Fibroblast of villous mesenchyme (primary cell): Measurements from ENCODE around the gene PCDHGB3. TPM values are rescaled to one million over a fixed set of nuclear protein-coding genes. Genes with fewer than 3 reads are reported as not detected.
A peak's percentile ranks its signal among the peaks of the same experiment; 100 is the strongest.

Experiments
- DNase-seq: peaks from one replicate; pipeline ENCODE4 v3.0.0-alpha.2; 2010; ENCODE audit warnings: low read depth
- H3K4me3 ChIP-seq: 2 replicates; pipeline ENCODE4 v1.5.1; 2011; ENCODE audit warnings: low read depth, mild to moderate bottlenecking, low read length
- total RNA-seq: library from RNA; depleted of rRNA; stranded (reverse); fragments of >200 nt; gene quantifications from 2 replicates; pipeline ENCODE4 v1.2.3, GENCODE V29; 2012
- TF ChIP-seq, protein P1 (sequence below): IDR thresholded peaks from 2 replicates; pipeline ENCODE4 v1.5.1; 2012; ENCODE audit warnings: low read depth, mild to moderate bottlenecking, low read length; ENCODE audit not compliant: insufficient read depth

The PCDHGB3 gene
- total RNA-seq, 1 donor, result 3.9 TPM

DNA sequence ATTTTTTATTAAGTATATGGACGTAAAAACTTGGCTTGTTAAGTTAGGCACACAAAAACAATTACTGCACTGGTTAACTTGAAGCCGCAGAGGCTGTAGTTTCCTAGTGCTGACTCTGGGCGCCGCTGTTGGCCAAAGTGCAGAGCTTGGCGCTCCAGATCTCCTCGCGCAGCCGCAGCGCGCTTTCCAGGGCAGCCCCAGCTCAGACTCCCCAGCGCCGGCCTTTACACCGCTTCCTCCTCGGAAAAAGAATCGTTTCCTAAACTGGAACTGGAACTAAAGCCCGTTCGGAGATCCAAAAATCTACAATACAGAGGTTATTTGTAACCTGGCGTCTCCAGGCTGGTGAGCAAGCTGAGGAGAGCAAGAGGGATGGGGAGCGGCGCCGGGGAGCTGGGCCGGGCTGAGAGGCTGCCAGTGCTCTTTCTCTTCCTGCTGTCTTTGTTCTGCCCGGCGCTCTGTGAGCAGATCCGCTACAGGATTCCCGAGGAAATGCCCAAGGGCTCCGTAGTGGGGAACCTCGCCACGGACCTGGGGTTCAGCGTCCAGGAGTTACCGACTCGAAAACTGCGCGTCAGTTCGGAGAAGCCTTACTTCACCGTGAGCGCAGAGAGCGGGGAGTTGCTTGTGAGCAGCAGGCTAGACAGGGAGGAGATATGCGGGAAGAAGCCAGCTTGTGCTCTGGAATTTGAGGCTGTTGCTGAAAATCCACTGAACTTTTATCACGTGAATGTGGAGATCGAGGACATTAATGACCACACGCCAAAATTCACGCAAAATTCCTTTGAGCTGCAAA, 27.9 kb downstream of the PCDHGB3 start, which contains the start of gene PCDHGB5:
Gene PCDHGB5, plus strand, starts transcription at position 192 of the 796 bp plus-strand sequence. Its CDS starts 181 bp downstream, at position 373.
- peak within 1 kb of the TSS; percentile 54 for H3K4me3 ChIP-seq
- TF ChIP-seq, protein P1, sequence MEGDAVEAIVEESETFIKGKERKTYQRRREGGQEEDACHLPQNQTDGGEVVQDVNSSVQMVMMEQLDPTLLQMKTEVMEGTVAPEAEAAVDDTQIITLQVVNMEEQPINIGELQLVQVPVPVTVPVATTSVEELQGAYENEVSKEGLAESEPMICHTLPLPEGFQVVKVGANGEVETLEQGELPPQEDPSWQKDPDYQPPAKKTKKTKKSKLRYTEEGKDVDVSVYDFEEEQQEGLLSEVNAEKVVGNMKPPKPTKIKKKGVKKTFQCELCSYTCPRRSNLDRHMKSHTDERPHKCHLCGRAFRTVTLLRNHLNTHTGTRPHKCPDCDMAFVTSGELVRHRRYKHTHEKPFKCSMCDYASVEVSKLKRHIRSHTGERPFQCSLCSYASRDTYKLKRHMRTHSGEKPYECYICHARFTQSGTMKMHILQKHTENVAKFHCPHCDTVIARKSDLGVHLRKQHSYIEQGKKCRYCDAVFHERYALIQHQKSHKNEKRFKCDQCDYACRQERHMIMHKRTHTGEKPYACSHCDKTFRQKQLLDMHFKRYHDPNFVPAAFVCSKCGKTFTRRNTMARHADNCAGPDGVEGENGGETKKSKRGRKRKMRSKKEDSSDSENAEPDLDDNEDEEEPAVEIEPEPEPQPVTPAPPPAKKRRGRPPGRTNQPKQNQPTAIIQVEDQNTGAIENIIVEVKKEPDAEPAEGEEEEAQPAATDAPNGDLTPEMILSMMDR, result peak; percentile 68
- peak; percentile 57 for DNase-seq

DNA sequence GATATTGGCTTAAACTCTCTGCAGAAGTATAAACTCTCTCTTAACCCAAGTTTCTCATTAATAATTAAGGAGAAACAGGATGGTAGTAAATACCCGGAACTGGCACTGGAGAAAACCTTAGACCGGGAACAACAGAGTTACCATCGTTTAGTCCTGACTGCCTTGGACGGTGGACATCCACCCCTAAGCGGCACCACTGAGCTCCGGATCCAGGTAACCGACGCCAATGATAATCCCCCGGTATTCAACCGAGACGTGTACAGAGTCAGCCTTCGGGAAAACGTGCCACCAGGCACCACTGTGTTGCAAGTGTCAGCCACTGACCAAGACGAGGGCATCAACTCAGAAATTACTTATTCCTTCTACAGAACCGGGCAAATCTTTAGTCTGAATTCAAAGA, 28.6 kb downstream of the PCDHGB3 start:
- TF ChIP-seq, protein P1, result no peak
- peak overlapping the region; percentile 3 for H3K4me3 ChIP-seq
- no peak for DNase-seq

DNA sequence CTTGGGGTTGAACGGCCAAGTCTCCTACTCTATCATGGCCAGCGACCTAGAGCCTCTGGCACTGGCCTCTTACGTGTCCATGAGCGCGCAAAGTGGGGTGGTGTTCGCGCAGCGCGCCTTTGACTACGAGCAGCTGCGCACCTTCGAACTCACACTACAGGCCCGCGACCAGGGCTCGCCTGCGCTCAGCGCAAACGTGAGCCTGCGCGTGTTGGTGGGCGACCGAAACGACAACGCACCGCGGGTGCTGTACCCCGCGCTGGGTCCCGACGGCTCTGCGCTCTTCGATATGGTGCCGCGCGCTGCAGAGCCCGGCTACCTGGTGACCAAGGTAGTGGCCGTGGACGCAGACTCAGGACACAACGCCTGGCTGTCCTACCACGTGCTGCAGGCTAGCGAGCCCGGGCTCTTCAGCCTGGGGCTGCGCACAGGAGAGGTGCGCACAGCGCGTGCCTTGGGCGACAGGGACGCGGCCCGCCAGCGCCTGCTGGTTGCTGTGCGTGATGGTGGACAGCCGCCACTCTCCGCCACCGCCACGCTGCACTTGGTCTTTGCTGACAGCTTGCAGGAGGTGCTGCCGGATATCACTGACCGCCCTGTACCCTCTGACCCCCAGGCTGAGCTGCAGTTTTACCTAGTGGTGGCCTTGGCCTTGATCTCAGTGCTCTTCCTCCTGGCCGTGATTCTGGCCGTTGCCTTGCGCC, 29.7 kb downstream of the PCDHGB3 start:
- H3K4me3 ChIP-seq, result no peak overlapping the region
- TF ChIP-seq, protein P1, result no peak
- no peak for DNase-seq

DNA sequence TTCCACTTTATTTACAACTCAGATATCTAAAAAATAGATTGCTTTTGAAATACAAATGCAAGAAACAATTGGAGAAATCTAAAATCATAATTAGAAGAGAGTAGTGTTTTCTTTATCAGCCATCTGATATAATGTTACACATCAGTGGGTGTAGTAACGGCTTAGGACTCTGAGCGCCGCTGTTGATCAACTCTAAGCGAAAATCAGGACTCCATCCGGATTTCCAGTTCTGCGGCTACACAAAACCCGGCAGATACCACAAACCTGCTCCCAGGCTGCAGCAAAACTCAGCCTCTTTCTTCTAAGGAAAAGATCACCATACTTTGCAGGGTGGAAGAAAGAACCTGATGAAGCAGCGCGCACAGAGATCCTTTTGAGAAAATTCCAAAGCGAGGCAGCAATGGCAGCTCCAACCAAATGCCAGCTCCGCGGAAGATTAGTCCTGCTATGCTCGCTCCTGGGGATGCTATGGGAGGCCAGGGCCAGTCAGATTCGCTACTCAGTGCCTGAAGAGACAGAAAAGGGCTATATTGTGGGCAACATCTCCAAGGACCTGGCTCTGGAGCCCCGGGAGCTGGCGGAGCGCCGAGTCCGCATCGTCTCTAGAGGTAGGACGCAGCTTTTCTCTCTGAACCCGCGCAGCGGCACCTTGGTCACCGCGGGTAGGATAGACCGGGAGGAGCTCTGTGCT, 32.7 kb downstream of the PCDHGB3 start, which contains the start of gene PCDHGA9:
Gene PCDHGA9, plus strand, starts transcription at position 226 of the 691 bp plus-strand sequence. Its CDS starts 175 bp downstream, at position 401.
- TF ChIP-seq, protein P1, result peak; percentile 42
- H3K4me3 ChIP-seq, result peak within 1 kb of the TSS; percentile 43
- peak; percentile 37 for DNase-seq

DNA sequence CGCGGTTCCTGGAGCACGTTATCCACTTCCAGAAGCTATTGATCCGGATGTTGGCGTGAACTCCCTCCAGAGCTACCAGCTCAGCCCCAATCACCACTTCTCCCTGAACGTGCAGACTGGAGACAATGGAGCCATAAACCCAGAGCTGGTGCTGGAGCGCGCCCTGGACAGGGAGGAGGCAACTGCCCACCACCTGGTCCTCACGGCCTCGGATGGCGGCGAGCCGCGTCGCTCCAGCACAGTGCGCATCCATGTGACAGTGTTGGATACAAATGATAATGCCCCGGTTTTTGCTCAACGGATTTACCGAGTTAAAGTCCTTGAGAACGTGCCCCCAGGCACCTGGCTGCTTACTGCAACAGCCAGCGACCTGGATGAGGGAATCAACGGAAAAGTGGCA, 33.3 kb downstream of the PCDHGB3 start:
- DNase-seq, result no peak
- no peak overlapping the region for H3K4me3 ChIP-seq
- TF ChIP-seq, protein P1, result no peak

DNA sequence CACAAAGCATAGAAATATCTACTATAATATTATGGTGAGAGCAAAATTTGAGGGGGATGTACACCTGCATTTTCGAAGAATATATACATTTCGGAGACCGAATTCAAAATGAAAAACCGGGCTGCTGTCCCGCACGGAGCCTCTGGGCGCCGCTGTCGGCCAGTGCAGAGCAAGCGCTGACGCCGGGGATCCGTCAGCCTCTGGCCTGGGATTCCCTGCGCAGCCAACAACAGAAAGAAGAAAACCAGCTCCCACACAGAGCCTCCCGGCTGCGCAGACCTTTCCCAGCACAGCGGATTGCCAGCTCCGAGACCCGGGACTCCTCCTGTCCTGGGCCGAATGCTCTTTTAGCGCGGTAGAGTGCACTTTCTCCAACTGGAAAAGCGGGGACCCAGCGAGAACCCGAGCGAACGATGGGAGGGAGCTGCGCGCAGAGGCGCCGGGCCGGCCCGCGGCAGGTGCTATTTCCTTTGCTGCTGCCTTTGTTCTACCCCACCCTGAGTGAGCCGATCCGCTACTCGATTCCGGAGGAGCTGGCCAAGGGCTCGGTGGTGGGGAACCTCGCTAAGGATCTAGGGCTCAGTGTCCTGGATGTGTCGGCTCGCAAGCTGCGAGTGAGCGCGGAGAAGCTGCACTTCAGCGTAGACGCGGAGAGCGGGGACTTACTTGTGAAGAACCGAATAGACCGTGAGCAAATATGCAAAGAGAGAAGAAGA, 37.9 kb downstream of the PCDHGB3 start, which contains the start of gene PCDHGB6:
Gene PCDHGB6, plus strand, starts transcription at position 232 of the 716 bp plus-strand sequence. Its CDS starts 182 bp downstream, at position 414.
- H3K4me3 ChIP-seq, result peak within 1 kb of the TSS; percentile 46
- peak; percentile 55 for DNase-seq
- TF ChIP-seq, protein P1, result peak; percentile 71
